IPS-18c (cell line): Measurements from ENCODE around the gene CDH26.
"Not testable (repeated sequence)": the region's sequence is repeated elsewhere in the genome, so short reads cannot be mapped to it uniquely, and the experiment has no call there.

Source experiments
- H3K4me3 ChIP-seq: 2 replicates; pipeline ENCODE4 v1.7.0; 2013; ENCODE audit warnings: low read depth, mild to moderate bottlenecking, low read length, moderate library complexity; ENCODE audit not compliant: insufficient read depth
- H3K9me3 ChIP-seq: one replicate; pipeline ENCODE4 v1.6.1; 2013; ENCODE audit warnings: mild to moderate bottlenecking, low read length, moderate library complexity; ENCODE audit not compliant: control insufficient read depth, insufficient read depth

The CDH26 gene

DNA sequence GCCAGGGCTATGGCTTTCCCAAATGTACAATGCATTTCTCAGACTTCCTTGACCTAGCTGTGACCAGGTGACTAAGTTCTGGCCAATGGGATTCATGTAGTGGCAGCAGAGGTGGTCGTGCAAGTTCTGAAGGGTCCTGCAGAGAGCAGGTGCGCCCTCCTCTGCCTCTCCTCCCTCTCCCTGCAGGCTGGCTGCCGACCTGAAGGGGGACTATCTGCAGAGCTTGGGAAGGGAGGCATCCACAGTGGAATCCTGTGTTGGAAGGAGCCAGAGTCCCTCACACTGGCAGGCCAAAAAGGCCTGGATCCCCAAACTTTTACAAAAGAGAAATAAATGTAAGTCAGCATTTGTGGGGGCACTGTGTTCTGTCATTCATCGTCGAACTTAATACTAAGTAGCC, 66.6 kb downstream of the CDH26 start:
- Histone ChIP-seq H3K4me3 (no peak overlapping the region), H3K9me3 (no peaks in the 10 kb centered on the region)

- H3K9me3 ChIP-seq, result no peaks in the 10 kb centered on the region
- H3K4me3 ChIP-seq, result no peak overlapping the region
These were observed 67.8 kb downstream of the CDH26 start for GRCh38 chr20:60026010-60026409.

GRCh38 chr20:60030471-60030870, 72.2 kb downstream of the CDH26 start:
- Histone ChIP-seq H3K4me3 (no peak overlapping the region), H3K9me3 (no peaks in the 10 kb centered on the region)

- H3K9me3 ChIP-seq, result no peaks in the 10 kb centered on the region
- H3K4me3 ChIP-seq, result no peak overlapping the region
These were observed 72.9 kb downstream of the CDH26 start for GRCh38 chr20:60031107-60031506.

GRCh38 chr20:60034231-60035110, 76.2 kb downstream of the CDH26 start:
- Histone ChIP-seq H3K4me3 (no peak overlapping the region), H3K9me3 (no peaks in the 10 kb centered on the region)

GRCh38 chr20:60035486-60035885, 77.3 kb downstream of the CDH26 start:
- no peaks in the 10 kb centered on the region for H3K9me3 ChIP-seq
- no peak overlapping the region for H3K4me3 ChIP-seq

GRCh38 chr20:60036346-60036745, 78.1 kb downstream of the CDH26 start:
- no peaks in the 10 kb centered on the region for H3K9me3 ChIP-seq
- H3K4me3 ChIP-seq, result no peak overlapping the region

GRCh38 chr20:60036746-60037499, 78.7 kb downstream of the CDH26 start:
- Histone ChIP-seq H3K9me3 (no peaks in the 10 kb centered on the region), H3K4me3 (no peak overlapping the region)

- no peaks in the 10 kb centered on the region for H3K9me3 ChIP-seq
- no peak overlapping the region for H3K4me3 ChIP-seq
These were observed 80.3 kb downstream of the CDH26 start for GRCh38 chr20:60038400-60039008.

DNA sequence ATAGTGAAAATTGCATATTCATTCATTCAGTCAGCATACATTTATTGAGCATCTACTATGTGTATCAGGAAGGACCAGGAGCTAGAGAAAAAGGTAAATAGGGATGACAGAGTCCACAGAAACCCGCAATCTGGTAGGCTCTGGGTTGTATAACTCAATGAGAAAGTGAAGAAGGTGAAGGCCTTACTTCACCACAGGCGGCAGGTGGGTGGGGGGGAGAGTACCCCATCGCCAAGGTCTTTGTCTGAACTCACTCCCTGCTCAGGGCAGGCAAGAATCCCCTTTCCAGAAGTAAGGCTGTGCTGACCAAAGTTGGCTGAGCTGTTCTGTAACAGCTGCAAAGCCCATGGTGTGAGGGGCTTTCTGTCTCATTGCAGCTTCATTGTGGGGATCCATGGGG, 81.3 kb downstream of the CDH26 start:
- no peaks in the 10 kb centered on the region for H3K9me3 ChIP-seq
- H3K4me3 ChIP-seq, result no peak overlapping the region

DNA sequence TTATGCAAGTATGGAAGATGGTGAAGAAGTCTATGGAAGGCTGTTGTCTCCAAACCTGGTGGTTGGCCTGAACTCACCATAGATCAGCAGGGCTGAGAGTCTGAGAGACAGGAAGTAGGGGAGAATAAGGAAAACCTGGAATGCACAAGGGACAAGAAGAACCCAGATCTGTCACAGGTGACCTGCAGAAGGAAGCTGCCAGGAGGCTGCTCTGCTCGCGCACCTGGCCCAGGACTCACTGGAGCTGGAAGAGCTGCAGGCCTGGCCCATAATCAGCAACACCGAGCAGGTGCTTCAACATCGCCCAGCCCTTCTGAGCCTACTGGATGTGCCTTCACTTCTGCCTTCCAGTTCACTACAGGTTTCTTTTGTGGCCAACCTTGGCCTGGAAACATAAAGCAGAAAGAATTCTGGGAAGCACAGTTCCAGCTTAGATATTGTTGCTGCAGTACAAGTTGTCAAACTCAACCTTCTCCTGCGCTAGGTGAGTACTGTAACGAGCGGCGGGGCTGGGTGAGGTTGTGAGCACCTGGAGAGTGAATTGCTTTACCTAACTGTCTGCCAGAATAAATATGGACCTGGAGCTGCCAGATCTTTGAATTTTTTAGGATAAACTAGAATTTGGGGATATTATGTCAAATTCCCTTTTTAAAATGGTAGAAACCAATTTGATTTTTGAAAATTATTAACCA, 82.4 kb downstream of the CDH26 start:
- Histone ChIP-seq H3K9me3 (no peaks in the 10 kb centered on the region), H3K4me3 (no peak overlapping the region)

DNA sequence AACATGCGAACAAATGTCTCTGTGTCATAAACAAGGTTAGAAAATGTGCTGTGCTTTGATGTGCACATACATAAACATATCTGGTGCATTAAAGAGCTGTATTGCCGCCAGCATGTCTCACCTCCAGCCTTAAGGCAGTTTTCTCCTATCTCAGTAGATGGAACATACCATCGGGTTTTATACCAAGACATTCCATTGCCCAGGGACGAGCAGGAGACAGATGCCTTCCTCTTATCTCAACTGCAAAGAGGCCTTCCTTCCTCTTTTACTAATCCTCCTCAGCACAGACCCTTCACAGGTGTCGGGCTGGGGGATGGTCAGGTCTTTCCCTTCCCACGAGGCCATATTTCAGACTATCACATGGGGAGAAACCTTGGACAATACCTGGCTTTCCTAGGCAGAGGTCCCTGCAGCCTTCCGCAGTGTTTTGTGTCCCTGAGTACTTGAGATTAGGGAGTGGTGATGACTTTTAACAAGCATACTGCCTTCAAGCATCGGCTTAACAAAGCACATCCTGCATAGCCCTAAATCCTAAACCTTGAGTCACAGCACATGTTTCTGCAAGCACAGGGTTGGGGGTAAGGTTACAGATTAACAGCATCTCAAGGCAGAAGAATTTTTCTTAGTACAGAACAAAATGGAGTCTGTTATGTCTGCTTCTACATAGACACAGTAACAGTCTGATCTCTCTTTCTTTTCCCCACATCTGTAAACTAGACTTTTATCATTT, 83.4 kb downstream of the CDH26 start:
- H3K4me3 ChIP-seq, H3K9me3 ChIP-seq: not testable (repeated sequence)

- H3K9me3 ChIP-seq, result no peaks in the 10 kb centered on the region
These were observed 85.2 kb downstream of the CDH26 start for GRCh38 chr20:60043435-60043834.

DNA sequence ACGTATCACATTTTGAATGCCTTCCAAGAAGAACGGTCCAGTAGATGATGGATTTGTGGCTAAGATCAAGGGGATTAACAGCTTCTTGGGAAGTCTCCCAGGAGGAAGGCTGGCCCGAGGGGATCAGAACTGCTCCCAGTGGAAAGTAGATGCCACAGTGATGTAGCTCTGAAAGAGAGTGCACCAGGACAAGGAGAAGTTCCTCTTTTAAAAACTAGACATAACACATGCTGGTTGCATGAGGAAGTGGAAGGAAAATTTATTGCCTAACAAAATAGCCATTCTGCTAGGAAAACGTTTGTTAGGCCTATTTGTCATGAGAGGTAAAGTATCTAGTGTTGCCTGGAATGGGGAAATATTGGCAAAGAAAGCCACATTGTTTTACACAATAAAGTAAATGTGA, 87.8 kb downstream of the CDH26 start:
- H3K4me3 ChIP-seq, result no peak overlapping the region
- H3K9me3 ChIP-seq, result no peaks in the 10 kb centered on the region

More at GRCh38 chr20:60043435-60043834, 85.2 kb downstream of the CDH26 start:
- no peak overlapping the region for H3K4me3 ChIP-seq

DNA sequence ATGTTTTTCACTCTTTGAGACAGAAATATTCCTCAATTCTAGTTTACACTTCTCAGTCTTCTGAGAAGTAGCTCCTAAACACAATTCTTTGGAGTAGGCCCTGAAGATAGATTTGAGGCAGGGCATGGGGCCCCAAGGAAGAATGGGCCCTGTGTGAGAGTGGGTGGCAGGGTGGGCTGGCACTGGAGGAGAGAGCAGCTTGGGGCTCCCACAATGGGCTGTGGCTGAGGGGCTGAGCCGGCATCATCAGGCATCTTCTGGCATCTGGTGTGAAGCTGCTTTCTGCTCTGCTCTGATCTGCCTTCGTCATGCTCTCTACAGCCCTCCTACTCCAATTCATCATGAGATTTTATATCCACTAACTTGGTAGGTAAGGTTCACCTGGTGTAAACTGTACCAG, 88.2 kb downstream of the CDH26 start:
- Histone ChIP-seq H3K9me3 (no peaks in the 10 kb centered on the region), H3K4me3 (no peak overlapping the region)

DNA sequence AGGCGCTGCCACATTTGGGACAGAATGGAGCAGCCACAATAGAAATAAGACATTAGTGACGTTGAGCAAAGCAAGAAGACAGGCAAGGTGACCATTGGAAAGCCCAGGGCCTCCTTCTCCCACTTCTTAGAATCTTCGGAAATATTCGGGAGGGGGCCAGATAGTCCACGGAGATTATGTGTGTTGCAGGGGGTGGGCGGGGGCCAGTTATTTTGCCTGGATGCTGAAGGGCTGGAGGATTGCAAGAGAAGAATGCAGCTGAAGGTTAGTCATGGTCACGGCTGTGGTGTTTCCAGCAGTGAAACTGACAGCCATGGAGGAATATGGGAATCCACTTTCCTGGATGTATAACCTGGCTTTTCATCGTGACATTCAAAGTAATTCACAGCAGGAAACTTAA, 88.6 kb downstream of the CDH26 start:
- no peak overlapping the region for H3K4me3 ChIP-seq

More for the DNA sequence above, 88.6 kb downstream of the CDH26 start:
- no peaks in the 10 kb centered on the region for H3K9me3 ChIP-seq
